HG03175 (cell line): ENCODE measurements around the gene MED13.
"Not testable (repeated sequence)": the region's sequence is repeated elsewhere in the genome, so short reads cannot be mapped to it uniquely, and the experiment has no call there.

Experiments
- ATAC-seq: cut with Tn5 transposase; IDR thresholded peaks from one replicate; pipeline ENCODE4 v1.9.1; 2021; ENCODE audit warnings: mild to moderate bottlenecking, moderate library complexity; ENCODE audit not compliant: unreplicated experiment

MED13 gene

GRCh38 chr17:62057696-62058095, 7.4 kb downstream of the MED13 start:
- no peak for ATAC-seq

GRCh38 chr17:62052765-62053338, 12.2 kb downstream of the MED13 start:
- no peak for ATAC-seq

- ATAC-seq = no peak
Observed at GRCh38 chr17:62051053-62051452, 14.0 kb downstream of the MED13 start.

- no peak for ATAC-seq
Observed at GRCh38 chr17:62049299-62049698, 15.8 kb downstream of the MED13 start.

- ATAC-seq = no peak
Observed at GRCh38 chr17:62048262-62048661, 16.8 kb downstream of the MED13 start.

GRCh38 chr17:62045517-62045916, 19.6 kb downstream of the MED13 start:
- no peak for ATAC-seq

- no peak for ATAC-seq
Observed at GRCh38 chr17:62045109-62045508, 20.0 kb downstream of the MED13 start.

GRCh38 chr17:62043602-62044001, 21.5 kb downstream of the MED13 start:
- ATAC-seq = no peak

GRCh38 chr17:62043140-62043539, 21.9 kb downstream of the MED13 start:
- no peak for ATAC-seq

- ATAC-seq = no peak
Observed at GRCh38 chr17:62038248-62038647, 26.8 kb downstream of the MED13 start.

- ATAC-seq = no peak
Observed at GRCh38 chr17:62033317-62033716, 31.8 kb downstream of the MED13 start.

GRCh38 chr17:62032480-62032879, 32.6 kb downstream of the MED13 start:
- ATAC-seq = no peak

- ATAC-seq = no peak
Observed at GRCh38 chr17:62030264-62030663, 34.8 kb downstream of the MED13 start.

- ATAC-seq = no peak
Observed at GRCh38 chr17:62024866-62025265, 40.2 kb downstream of the MED13 start.

- ATAC-seq = no peak
Observed at GRCh38 chr17:62017912-62018311, 47.2 kb downstream of the MED13 start.

- no peak for ATAC-seq
Observed at GRCh38 chr17:62017496-62017895, 47.6 kb downstream of the MED13 start.

- ATAC-seq = no peak
Observed at GRCh38 chr17:62014526-62014925, 50.6 kb downstream of the MED13 start.

GRCh38 chr17:62009220-62009619, 55.9 kb downstream of the MED13 start:
- ATAC-seq = no peak

- ATAC-seq = no peak
Observed at GRCh38 chr17:62008294-62008693, 56.8 kb downstream of the MED13 start.

- no peak for ATAC-seq
Observed at GRCh38 chr17:62004388-62004787, 60.7 kb downstream of the MED13 start.

- not testable (repeated sequence) for ATAC-seq
Observed at GRCh38 chr17:62003141-62003540, 61.9 kb downstream of the MED13 start.

- ATAC-seq = no peak
Observed at GRCh38 chr17:62001105-62001504, 64.0 kb downstream of the MED13 start.

- ATAC-seq = no peak
Observed at GRCh38 chr17:62000186-62000585, 64.9 kb downstream of the MED13 start.
